GM13977 (cell line): Measurements from ENCODE around the gene TBC1D12.

Experiments used
- DNase-seq: peaks from one replicate; pipeline ENCODE4 v3.0.0; 2012; ENCODE audit warnings: low spot score
- CTCF ChIP-seq: IDR thresholded peaks from 2 replicates; pipeline ENCODE4 v1.5.1; 2012; ENCODE audit warnings: mild to moderate bottlenecking, control low read depth; ENCODE audit not compliant: insufficient read depth; ENCODE audit errors: extremely low read depth, missing control alignments
- in situ Hi-C: fragments of 300-500 bp; cut with MboI; formaldehyde crosslinking; loops from one replicate; pipeline ENCODE4 v1.12.0; 2022; ENCODE audit warnings: low sequenced_read_pairs, low pct_unique_long_range_greater_than_20kb, mixed read lengths, inconsistent platforms; ENCODE audit not compliant: unreplicated experiment

TBC1D12 gene

GRCh38 chr10:94583124-94583523, 180.8 kb downstream of the TBC1D12 start:
- DNase-seq = no peak
- in situ Hi-C loops = no loop called here
- TF ChIP-seq CTCF = no peak
